ENCODE data around the gene ARHGAP15.

DNA sequence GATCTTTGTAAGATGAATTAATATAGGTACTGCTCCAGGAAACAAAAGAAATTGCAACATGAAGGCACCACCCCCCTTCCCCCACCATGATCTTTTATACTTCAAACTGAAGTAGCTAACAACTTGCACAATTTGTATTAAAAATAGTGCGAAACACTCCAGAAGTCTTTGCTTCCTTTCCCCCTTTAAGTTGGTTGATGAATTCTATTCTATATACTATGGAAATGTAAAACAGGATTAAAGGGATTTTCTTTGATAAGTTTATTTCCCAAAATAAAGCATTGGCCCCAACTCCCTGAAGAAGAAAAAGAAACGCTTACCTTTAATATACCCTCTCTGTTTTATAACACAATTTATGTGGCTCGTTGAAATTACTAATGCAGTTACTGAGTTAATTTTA, 227.1 kb downstream of the ARHGAP15 start:
- no peak for TF ChIP-seq YY1 (IDR thresholded peaks at IDR 0.05)
- TF ChIP-seq, protein P1, sequence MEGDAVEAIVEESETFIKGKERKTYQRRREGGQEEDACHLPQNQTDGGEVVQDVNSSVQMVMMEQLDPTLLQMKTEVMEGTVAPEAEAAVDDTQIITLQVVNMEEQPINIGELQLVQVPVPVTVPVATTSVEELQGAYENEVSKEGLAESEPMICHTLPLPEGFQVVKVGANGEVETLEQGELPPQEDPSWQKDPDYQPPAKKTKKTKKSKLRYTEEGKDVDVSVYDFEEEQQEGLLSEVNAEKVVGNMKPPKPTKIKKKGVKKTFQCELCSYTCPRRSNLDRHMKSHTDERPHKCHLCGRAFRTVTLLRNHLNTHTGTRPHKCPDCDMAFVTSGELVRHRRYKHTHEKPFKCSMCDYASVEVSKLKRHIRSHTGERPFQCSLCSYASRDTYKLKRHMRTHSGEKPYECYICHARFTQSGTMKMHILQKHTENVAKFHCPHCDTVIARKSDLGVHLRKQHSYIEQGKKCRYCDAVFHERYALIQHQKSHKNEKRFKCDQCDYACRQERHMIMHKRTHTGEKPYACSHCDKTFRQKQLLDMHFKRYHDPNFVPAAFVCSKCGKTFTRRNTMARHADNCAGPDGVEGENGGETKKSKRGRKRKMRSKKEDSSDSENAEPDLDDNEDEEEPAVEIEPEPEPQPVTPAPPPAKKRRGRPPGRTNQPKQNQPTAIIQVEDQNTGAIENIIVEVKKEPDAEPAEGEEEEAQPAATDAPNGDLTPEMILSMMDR (IDR thresholded peaks at IDR 0.05; ENCODE audit: low read depth, low read length, missing input control): no peak
- no peak for TF ChIP-seq FOXA1 (IDR thresholded peaks at IDR 0.05)
- TF ChIP-seq, protein P2, sequence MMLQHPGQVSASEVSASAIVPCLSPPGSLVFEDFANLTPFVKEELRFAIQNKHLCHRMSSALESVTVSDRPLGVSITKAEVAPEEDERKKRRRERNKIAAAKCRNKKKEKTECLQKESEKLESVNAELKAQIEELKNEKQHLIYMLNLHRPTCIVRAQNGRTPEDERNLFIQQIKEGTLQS (IDR thresholded peaks at IDR 0.05): no peak
- TF ChIP-seq GABPA (IDR thresholded peaks at IDR 0.05 in 1 of 2, conservative IDR thresholded peaks at IDR 0.05 in 1 of 2): no peak
- TF ChIP-seq, protein P3, sequence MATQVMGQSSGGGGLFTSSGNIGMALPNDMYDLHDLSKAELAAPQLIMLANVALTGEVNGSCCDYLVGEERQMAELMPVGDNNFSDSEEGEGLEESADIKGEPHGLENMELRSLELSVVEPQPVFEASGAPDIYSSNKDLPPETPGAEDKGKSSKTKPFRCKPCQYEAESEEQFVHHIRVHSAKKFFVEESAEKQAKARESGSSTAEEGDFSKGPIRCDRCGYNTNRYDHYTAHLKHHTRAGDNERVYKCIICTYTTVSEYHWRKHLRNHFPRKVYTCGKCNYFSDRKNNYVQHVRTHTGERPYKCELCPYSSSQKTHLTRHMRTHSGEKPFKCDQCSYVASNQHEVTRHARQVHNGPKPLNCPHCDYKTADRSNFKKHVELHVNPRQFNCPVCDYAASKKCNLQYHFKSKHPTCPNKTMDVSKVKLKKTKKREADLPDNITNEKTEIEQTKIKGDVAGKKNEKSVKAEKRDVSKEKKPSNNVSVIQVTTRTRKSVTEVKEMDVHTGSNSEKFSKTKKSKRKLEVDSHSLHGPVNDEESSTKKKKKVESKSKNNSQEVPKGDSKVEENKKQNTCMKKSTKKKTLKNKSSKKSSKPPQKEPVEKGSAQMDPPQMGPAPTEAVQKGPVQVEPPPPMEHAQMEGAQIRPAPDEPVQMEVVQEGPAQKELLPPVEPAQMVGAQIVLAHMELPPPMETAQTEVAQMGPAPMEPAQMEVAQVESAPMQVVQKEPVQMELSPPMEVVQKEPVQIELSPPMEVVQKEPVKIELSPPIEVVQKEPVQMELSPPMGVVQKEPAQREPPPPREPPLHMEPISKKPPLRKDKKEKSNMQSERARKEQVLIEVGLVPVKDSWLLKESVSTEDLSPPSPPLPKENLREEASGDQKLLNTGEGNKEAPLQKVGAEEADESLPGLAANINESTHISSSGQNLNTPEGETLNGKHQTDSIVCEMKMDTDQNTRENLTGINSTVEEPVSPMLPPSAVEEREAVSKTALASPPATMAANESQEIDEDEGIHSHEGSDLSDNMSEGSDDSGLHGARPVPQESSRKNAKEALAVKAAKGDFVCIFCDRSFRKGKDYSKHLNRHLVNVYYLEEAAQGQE (IDR thresholded peaks at IDR 0.05): no peak
- no peak for TF ChIP-seq TAF1 (conservative IDR thresholded peaks at IDR 0.05)

Measured in liver (tissue), 3 donors.